Measurements from ENCODE around the gene RCHY1. TPM values are rescaled to one million over a fixed set of nuclear protein-coding genes. Genes with fewer than 3 reads are reported as not detected.

RCHY1 gene
- total and polyA plus RNA-seq, 7 experiments from 2014 or later: 23.0 to 37.8 (median 29.6) TPM

Other genes with a start within 250 kb of the RCHY1 start
- gene THAP6, start 70 bp upstream of the RCHY1 start, total RNA-seq: 10 to 100 TPM; 18.2 to 43.9 (median 25.1) TPM
- 10 to 100 TPM; 12.3 to 14.0 TPM for gene THAP6, start 70 bp upstream of the RCHY1 start, polyA plus RNA-seq
- 1 to 10 TPM in 1 of 5 experiments, under 1 TPM in 2, not detected in 2; 0.29 to 2.5 (median 0.54) TPM for gene ODAPH, start 41.7 kb upstream of the RCHY1 start, total RNA-seq
- gene ODAPH, start 41.7 kb upstream of the RCHY1 start, polyA plus RNA-seq: not detected
- gene CDKL2, start 116.1 kb upstream of the RCHY1 start, total RNA-seq: 1 to 10 TPM in 1 of 5 experiments, under 1 TPM in 4; 0.22 to 1.2 (median 0.34) TPM
- gene CDKL2, start 116.1 kb upstream of the RCHY1 start, polyA plus RNA-seq: under 1 TPM; 0.18 to 0.48 TPM
- gene G3BP2, start 159.0 kb upstream of the RCHY1 start, total RNA-seq: 100 to 1,000 TPM; 161 to 299 (median 167) TPM
- gene G3BP2, start 159.0 kb upstream of the RCHY1 start, polyA plus RNA-seq: 100 to 1,000 TPM; 115 TPM
- gene USO1, start 210.2 kb upstream of the RCHY1 start, total RNA-seq: 10 to 100 TPM; 17.8 to 54.8 (median 35.0) TPM
- gene USO1, start 210.2 kb upstream of the RCHY1 start, polyA plus RNA-seq: 10 to 100 TPM; 23.8 to 27.4 TPM

Measured in naive thymus-derived CD4-positive, alpha-beta T cell (primary cell).